ENCODE data around the gene ZDHHC16.

DNA sequence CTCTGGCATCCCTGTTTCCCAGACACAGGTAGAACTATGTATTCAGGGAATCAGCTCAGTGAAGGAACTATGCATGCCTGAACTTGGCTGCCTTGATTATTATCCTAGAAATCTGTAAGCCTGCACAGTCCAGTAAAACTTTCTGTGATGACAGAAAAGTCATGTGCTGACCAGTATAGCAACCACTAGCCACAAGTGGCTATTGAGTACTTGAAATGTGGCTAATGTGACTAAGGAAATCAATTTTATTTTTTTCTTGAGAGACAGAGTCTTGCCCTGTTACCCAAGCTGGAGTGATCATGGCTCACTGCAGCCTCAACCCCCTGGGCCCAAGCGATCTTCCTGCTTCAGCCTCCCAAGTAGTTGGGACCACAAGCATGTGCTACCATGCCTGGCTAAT, 3.7 kb upstream of the ZDHHC16 start:
- TF ChIP-seq, protein P1, sequence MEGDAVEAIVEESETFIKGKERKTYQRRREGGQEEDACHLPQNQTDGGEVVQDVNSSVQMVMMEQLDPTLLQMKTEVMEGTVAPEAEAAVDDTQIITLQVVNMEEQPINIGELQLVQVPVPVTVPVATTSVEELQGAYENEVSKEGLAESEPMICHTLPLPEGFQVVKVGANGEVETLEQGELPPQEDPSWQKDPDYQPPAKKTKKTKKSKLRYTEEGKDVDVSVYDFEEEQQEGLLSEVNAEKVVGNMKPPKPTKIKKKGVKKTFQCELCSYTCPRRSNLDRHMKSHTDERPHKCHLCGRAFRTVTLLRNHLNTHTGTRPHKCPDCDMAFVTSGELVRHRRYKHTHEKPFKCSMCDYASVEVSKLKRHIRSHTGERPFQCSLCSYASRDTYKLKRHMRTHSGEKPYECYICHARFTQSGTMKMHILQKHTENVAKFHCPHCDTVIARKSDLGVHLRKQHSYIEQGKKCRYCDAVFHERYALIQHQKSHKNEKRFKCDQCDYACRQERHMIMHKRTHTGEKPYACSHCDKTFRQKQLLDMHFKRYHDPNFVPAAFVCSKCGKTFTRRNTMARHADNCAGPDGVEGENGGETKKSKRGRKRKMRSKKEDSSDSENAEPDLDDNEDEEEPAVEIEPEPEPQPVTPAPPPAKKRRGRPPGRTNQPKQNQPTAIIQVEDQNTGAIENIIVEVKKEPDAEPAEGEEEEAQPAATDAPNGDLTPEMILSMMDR (IDR thresholded peaks at IDR 0.05) = no peak
- no peak for TF ChIP-seq TCF7L2 (IDR thresholded peaks at IDR 0.05; ENCODE audit: low read depth, low read length)
